ENCODE results near the gene MTM1.

MTM1 gene

GRCh38 chrX:150602743-150603142 is 34.3 kb downstream of the MTM1 start:
- DNase-seq (ENCODE audit: low read depth), result no peak

GRCh38 chrX:150605603-150606002 is 37.2 kb downstream of the MTM1 start:
- no peak for DNase-seq (ENCODE audit: low read depth)

GRCh38 chrX:150607201-150607600 is 38.8 kb downstream of the MTM1 start:
- no peak for DNase-seq (ENCODE audit: low read depth)

GRCh38 chrX:150610043-150610442 is 41.6 kb downstream of the MTM1 start:
- DNase-seq (ENCODE audit: low read depth), result no peak

- DNase-seq (ENCODE audit: low read depth), result no peak
Measured at GRCh38 chrX:150610446-150610845, 42.0 kb downstream of the MTM1 start.

- no peak for DNase-seq (ENCODE audit: low read depth)
Measured at GRCh38 chrX:150615356-150615755, 46.9 kb downstream of the MTM1 start.

GRCh38 chrX:150616179-150616862 is 47.9 kb downstream of the MTM1 start:
- DNase-seq (ENCODE audit: low read depth), result no peak

GRCh38 chrX:150616863-150617198 is 48.4 kb downstream of the MTM1 start:
- DNase-seq (ENCODE audit: low read depth), result no peak

- DNase-seq (ENCODE audit: low read depth), result no peak
Measured at GRCh38 chrX:150621652-150622051, 53.2 kb downstream of the MTM1 start.

- no peak for DNase-seq (ENCODE audit: low read depth)
Measured at GRCh38 chrX:150623583-150623982, 55.2 kb downstream of the MTM1 start.

- DNase-seq (ENCODE audit: low read depth), result no peak
Measured at GRCh38 chrX:150625097-150625496, 56.7 kb downstream of the MTM1 start.

GRCh38 chrX:150625875-150626274 is 57.5 kb downstream of the MTM1 start:
- no peak for DNase-seq (ENCODE audit: low read depth)

- DNase-seq (ENCODE audit: low read depth), result no peak
Measured at GRCh38 chrX:150627957-150628356, 59.5 kb downstream of the MTM1 start.

GRCh38 chrX:150635952-150636351 is 67.5 kb downstream of the MTM1 start:
- DNase-seq (ENCODE audit: low read depth), result peak; percentile 7

GRCh38 chrX:150642423-150642822 is 74.0 kb downstream of the MTM1 start:
- DNase-seq (ENCODE audit: low read depth), result no peak

GRCh38 chrX:150643271-150643670 is 74.8 kb downstream of the MTM1 start:
- DNase-seq (ENCODE audit: low read depth), result no peak

GRCh38 chrX:150643958-150644357 is 75.5 kb downstream of the MTM1 start:
- DNase-seq (ENCODE audit: low read depth), result no peak

- no peak for DNase-seq (ENCODE audit: low read depth)
Measured at GRCh38 chrX:150644422-150644821, 76.0 kb downstream of the MTM1 start.

GRCh38 chrX:150647331-150647730 is 78.9 kb downstream of the MTM1 start:
- no peak for DNase-seq (ENCODE audit: low read depth)

GRCh38 chrX:150648296-150648940 is 80.0 kb downstream of the MTM1 start:
- no peak for DNase-seq (ENCODE audit: low read depth)

- DNase-seq (ENCODE audit: low read depth), result no peak
Measured at GRCh38 chrX:150649096-150649870, 80.9 kb downstream of the MTM1 start.

- no peak for DNase-seq (ENCODE audit: low read depth)
Measured at GRCh38 chrX:150651906-150652305, 83.5 kb downstream of the MTM1 start.

GRCh38 chrX:150655788-150656187 is 87.4 kb downstream of the MTM1 start:
- DNase-seq (ENCODE audit: low read depth), result no peak
